GM18519 (cell line): ENCODE data around the gene TNFAIP8.
A peak's percentile ranks its signal among the peaks of the same experiment; 100 is the strongest.

ENCODE experiments used
- ATAC-seq: cut with Tn5 transposase; IDR thresholded peaks from one replicate; pipeline ENCODE4 v1.9.1; 2021; ENCODE audit warnings: mild to moderate bottlenecking, moderate library complexity; ENCODE audit not compliant: unreplicated experiment, low FRiP score

The TNFAIP8 gene

GRCh38 chr5:119345861-119346260, 10.0 kb upstream of the TNFAIP8 start:
- no peak for ATAC-seq

DNA sequence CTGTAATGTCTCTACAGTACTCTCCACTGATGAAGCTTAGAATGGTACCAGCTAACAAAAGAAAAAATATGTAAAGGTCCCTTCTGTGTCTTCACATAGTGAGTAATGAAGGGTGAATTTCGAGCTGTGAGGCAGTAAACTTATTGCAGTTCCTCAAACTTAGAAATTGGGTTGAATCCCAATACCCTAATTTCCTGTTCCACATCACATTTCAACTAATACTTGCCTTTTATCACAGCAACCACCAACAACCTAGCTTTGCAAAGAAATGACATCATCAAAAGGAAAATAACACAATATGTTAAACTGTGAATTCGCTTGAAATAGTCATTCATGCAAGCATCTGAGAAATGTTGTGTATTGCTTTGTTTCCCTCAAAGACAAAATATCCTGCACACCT, 9.4 kb upstream of the TNFAIP8 start:
- no peak for ATAC-seq

DNA sequence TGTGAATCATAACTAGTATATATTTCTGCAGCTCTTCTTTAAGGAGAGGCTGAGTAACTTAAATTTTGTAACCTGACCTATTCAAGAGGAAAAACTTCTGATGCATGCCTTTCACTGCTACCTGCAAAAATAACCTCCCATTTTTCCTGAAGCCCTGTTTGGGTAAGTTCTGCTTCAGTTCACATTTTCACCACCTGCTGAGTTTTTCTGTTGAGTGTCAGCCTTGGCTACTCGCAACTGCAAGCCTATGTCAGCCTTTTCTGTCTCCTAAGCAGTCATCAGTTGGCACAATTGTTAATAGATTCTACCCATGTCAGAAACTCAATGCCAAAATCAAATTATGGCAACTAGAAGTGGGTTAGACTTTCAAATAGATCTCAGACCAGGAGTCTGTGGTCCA, 8.2 kb upstream of the TNFAIP8 start:
- ATAC-seq = no peak

- ATAC-seq = no peak
Observed at GRCh38 chr5:119347991-119348390, 7.8 kb upstream of the TNFAIP8 start.

DNA sequence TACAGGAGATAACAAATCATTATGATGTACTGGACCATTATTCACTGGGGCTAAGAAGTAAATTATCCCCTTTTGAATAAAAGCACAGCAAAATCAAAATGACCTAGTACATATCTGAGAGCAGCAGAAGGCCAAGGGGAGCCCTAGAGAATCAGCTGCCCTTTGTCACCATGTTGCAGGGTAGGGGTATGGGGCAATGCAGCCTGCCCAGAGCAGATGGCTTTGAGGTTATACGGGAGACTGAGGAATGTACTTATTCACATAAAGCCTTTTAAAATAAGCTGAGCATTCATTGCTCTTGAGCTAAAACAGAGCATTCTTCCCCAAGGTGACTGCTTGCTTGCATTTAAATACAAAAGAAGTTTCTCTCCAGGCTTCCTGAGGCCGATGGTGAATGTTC, 2.6 kb upstream of the TNFAIP8 start:
- no peak for ATAC-seq

- ATAC-seq = peak; percentile 47
Observed at GRCh38 chr5:119353686-119354366, 2.0 kb upstream of the TNFAIP8 start.

DNA sequence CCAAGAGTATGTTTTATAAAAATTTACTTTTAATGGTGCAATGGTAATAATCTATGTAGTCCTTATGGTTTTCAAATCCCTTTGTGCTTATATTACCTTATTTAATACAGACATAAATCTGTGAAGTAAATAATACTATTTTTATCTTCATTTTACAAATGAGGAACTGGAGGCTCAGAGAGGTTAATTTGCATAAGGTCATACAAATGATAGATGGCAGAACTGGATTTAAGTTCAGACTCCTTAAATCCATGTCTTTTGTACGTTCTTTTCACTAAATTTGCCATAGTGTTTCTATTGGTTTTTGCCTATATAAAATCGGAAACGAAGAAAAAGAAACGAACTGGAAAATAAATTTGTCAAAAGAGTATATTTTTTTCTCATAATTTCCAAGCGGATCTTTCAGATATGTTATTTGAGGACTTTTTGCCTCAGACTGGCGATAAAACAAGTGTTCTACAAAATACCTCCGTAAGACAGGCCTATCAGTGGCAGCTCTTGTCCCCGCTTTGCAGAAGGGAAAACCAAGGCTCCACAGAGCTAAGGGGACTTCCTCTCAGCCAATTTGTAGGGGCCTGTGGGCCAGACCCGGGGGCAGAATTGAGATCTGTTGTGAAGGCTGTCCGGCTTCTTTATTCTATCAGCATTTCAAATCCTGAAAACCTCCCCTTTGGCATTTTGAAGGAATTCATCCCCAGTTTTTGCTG, 1.1 kb upstream of the TNFAIP8 start:
- ATAC-seq = no peak

DNA sequence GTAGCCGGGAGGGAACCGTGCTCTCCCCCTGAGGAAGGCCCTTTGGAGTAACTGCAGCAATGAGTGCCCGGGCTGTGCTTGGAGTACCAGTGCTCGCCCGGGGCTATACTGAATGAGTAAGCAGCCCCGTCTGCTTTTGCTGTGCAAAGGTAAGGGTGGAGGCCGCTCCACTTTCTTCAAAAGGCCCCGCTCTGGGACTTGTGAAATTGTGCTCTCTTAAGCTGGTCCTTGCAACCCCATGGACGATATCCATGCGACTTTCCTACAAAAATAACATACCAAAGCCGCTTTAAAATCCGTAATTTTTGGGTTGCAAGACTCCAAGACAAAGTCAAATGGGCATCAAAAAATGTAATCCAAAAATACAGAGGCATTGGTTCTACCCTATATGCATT, 578 bp upstream of the TNFAIP8 start:
- no peak for ATAC-seq

GRCh38 chr5:119356612-119357188, 881 bp downstream of the TNFAIP8 start:
- ATAC-seq = no peak

GRCh38 chr5:119357270-119357669, 1.5 kb downstream of the TNFAIP8 start:
- ATAC-seq = no peak

DNA sequence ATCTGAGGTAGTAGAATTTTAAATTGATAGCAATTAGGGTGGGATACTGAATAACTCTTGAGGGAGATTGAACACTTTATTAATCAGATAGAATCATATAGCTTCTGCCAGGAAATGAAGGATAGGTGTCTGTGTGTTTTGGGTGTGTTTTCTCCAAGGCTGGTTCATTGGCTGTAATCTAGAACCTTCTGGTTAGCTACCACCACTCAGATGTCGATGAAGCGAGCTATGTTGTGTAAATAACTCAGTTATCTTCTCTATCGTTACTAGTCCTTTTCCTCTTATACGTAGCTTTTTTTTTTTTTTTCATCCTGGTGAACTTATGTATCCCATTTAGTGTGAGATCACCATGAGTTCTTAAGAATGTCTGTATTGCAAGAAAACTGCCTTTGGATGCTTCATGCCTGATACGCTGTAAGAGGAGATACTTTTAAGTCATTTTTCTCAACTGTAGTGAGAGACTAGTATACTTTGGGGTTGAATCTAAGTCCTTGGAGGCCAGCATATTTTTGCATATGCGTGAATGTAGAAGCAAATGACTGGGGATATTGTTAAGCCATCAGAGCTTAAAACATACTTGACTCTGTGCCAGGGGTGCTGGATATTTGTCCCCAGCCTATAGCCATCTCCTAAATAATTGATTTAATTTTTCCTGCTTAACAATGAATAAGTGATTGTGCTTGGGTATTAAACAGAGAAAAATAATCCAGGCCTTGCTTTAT, 2.1 kb downstream of the TNFAIP8 start:
- no peak for ATAC-seq

- ATAC-seq = no peak
Observed at GRCh38 chr5:119358530-119358900, 2.7 kb downstream of the TNFAIP8 start.

DNA sequence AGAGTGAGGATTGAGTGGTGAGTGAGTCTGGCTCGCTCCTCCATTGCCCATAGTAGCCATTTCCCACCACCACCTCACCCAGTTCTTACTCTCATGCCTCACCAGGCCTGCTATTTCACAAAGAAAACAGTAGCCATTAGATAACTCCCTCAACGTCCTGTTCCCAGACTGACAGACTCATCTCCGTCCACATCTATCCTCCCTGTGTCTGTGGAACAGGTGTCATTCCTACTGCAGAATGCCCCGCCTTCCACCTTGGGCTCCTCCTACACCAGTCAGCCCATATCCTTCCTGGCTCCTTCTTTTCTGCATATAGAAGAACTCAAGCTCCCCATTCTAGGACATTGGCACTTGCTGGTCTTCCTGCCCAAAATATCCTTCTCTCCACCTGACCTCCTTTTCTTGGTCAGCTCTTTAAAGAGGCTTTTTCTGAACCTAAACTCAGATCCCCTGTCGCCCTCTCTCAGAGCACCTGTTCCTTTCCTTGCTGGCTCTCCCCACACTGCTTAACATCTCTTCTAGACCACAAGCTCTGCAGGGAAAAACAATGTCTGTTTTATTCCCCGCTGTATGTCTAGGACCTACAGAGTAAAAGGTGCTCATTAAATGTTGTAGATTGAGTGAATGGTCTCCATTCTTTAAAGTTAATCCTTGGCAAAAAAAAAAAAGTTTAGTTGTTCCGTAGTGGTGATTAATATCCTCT, 3.2 kb downstream of the TNFAIP8 start:
- ATAC-seq = no peak

- no peak for ATAC-seq
Observed at GRCh38 chr5:119359737-119360413, 4.1 kb downstream of the TNFAIP8 start.

DNA sequence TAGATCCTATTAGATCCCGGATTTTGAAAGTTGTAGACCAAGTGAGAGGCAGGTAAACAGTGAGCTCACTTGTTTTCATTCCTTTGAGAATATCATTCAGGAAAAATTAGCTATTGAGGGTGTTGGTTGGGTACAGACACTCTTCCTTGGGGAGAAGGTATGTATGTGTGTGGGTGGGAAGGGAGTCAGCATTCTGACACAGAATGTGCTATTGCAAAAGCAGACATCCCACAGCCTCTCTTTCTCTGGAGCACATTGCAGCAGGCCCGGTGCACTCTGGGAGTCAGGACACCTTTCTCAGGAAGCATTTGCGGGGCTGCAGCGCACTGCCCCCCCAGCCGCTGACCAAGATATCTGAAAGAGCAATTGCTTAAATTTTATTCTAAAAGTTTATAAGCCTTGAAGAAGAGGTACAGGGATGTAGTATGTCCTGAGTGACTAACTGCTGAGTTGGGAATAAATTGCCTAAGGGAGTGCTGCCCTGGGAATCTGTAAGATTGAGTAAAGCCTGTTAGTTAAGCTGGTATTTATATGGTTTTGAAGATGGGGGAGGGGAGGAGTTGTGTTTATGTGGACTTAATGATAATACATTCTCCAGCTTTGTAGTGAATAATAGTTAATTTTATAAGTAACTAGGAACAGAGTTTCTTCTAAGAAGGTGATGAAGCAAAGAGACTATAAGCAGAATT, 5.2 kb downstream of the TNFAIP8 start:
- no peak for ATAC-seq

DNA sequence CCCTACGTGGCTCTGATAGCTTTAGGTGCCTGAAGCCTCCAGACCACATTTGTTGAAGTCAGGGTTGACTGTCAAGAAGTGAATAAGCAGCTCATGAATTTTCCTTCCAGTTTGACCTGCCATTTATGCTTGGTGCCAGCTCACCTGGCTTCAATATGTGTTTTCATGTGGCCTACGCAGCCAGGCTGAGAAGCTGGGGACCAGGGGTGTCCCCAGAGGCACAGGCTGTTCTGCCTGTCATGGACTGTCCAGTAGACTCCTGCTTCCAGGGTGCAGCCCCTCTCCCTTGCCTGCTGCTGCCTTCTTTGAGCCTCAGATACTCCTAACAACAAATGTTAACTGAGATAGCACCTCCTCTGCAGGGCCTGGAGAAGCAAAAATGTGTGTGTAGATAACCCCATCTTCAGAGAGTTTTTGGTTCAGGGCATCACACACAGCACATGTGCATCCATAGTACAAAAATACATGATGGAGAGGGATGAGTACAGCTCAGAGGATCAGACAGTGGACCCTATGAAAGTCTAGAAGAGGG, 5.8 kb downstream of the TNFAIP8 start:
- no peak for ATAC-seq

GRCh38 chr5:119362714-119363113, 6.9 kb downstream of the TNFAIP8 start:
- no peak for ATAC-seq

DNA sequence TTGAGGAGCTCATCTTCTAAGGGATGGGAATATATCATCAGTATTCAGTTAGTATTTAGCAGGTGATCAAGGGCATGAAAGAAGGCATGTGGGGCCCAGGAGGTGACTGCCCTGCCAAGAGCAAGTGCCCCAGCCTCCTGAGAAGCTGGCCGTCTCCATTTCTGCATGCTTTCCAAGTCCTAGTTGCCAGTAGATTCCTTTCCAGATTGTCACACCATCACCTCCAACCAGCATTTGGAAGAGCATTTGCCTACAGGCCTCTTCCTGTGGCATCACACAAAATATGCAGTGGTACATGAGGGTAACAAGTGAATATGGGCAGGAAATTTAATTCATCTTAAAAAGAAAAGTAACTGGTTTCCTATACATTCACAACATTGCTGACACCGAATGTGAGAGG, 7.5 kb downstream of the TNFAIP8 start:
- no peak for ATAC-seq

- no peak for ATAC-seq
Observed at GRCh38 chr5:119363936-119364335, 8.1 kb downstream of the TNFAIP8 start.
